GM12865 (cell line): Measurements from ENCODE around the gene CACNA1C.

ENCODE experiments used
- DNase-seq: peaks from one replicate; pipeline ENCODE4 v3.0.0; 2010; ENCODE audit warnings: low read depth
- H3K4me3 ChIP-seq: 2 replicates; pipeline ENCODE4 v1.5.1; 2011; ENCODE audit warnings: mild to moderate bottlenecking, low read depth, low read length, control low read depth
- CTCF ChIP-seq: IDR thresholded peaks from 2 replicates; pipeline ENCODE4 v1.5.1; 2011; ENCODE audit warnings: low read length, control low read depth, low read depth, inconsistent platforms; ENCODE audit not compliant: insufficient read depth; ENCODE audit errors: missing control alignments

The CACNA1C gene

GRCh38 chr12:2173971-2174370, 121.2 kb downstream of the CACNA1C start:
- H3K4me3 ChIP-seq = no peak overlapping the region
- TF ChIP-seq CTCF = no peak
- DNase-seq = no peak

DNA sequence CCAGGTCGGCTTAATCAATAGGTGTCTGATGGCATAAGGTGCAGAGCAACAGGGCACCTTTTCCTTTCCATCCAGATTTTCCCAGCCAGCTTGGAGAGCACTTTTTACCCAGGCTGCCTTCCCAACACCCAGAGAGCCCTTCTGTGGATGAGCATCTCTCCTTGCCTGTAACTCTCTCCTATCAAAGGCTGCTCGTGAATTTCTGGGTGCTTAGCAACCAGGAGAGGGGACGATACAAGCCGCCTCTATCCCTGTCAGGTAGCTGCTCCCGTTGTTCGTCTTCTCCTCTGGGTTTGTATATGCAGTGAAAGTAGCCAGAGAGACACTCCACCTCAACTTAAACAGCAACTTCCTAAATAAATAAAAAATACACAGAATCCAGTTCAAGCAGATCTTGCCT, 124.2 kb downstream of the CACNA1C start:
- H3K4me3 ChIP-seq = no peak overlapping the region
- no peak for TF ChIP-seq CTCF
- no peak for DNase-seq

- H3K4me3 ChIP-seq = no peak overlapping the region
- DNase-seq = no peak
- no peak for TF ChIP-seq CTCF
Measured at GRCh38 chr12:2177751-2178150, 125.0 kb downstream of the CACNA1C start.

DNA sequence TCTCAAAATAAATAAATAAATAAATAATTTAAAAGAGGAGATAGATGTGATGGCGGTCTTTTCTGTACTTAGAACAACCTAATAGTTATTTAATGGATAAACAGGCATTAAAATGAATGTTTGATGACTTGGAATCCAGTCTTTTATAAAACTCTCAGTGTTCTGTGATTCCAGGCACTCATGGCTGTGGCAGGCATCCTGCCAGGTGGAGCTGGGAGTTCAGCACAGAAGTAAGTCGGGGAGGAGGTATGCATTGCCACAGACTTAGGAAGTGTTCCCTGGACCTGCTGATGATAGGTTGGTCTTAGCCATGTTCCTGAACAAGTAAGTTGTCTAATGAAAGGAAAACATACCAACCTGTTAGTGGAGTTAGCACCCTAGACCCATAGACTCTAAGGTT, 126.3 kb downstream of the CACNA1C start:
- no peak overlapping the region for H3K4me3 ChIP-seq
- no peak for TF ChIP-seq CTCF
- no peak for DNase-seq

DNA sequence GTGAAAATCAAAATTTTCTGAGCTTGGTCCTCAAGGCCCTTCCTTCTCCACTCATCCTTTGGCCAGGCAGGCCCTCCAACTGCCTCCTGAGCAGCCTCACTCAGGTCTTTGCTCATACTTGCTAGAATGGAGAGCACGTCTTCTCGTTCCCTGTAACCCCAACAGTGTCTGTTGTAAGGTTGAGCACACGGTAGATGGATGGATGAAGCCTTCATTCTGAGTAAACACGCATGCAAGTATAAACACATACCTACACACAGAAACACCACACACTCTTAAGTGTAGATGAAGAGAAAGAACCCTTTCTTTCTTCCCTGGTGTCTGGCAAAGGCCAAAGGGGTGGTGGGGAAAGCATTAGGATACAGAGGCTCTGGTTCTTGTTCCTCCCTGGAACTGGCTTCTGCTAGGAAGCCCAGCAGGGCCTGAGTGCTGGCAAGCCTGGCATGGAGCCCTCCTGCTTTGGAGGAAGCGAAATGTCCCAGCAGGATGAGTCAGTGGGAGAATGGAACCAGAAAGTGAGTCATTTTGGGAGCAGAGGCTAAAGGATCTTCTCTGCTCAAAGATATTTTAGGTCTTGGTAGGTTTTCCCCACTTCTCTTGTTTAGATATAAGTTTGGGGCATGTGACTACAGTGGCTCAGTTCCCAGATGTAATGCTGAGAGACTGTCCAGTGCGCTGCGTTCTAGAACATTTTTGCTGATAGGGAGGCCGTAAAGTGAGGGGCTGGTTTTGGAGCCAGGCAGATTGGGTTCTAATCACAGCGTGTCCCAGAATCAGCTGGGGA, 127.4 kb downstream of the CACNA1C start:
- TF ChIP-seq CTCF = no peak
- DNase-seq = no peak
- H3K4me3 ChIP-seq = no peak overlapping the region

DNA sequence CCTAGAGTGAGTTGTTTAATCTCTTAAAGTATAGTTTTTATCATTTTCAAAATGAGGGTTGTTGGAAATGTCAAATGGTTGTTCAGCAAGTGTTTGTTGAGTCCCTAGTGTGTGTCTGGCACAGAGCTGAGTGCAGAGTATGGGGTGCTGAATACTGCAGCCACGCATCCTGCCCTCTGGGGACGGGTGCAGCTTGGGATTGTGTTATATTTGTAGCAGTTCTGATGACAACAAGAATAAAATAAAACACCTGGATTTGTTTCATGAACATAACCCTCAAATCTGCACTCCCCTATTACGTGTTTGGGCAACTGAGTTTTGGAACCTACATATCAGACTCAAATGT, 127.9 kb downstream of the CACNA1C start:
- no peak overlapping the region for H3K4me3 ChIP-seq
- DNase-seq = no peak
- no peak for TF ChIP-seq CTCF
